Anterior cingulate cortex (tissue), 58 donors: Measurements from ENCODE around the gene PPP1R9A.

Source experiments
- DNase-seq, 58 donors: peaks; one replicate each; lab custom pipeline; 2025; lab: John Stamatoyannopoulos, UW

Gene PPP1R9A

DNA sequence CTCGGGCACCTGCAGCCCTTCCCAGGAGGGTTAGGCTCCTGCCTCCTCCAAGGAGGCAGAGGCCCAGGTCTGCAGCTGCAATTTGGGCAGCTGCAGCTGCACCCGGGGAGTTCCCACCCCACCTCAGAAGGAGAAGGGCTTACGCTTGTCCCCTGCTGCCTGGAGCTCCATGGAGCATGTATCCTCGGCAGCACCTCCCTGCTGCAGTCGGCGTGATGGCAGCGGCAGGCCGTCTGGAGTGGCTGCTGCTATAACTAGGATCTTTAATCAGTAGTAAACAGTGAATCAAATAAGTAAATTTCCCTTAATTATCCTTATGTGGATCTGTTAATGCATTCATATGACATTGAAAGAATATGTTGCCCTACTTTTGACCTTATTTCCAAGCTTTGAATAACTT lies 250.0 kb downstream of the PPP1R9A start:
- no peak for DNase-seq

DNA sequence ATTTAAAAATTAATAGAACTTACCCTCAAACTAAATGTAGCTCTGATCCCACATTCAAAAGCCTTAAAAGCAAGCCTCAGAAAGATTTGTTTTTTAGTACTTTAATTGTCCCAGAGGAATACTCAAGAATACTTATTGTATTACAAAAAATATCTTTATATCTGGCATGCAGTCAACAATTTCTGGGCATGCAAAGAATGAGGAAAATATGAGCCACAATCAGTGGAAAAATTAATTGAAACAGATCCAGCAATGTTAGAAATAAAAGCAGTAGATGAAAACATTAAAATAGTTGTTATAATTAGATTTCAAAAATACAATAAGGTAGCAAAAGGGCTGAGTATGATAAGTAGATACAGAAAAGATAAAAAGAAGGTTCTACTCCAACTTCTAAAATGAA lies 262.3 kb downstream of the PPP1R9A start:
- no peak for DNase-seq

DNA sequence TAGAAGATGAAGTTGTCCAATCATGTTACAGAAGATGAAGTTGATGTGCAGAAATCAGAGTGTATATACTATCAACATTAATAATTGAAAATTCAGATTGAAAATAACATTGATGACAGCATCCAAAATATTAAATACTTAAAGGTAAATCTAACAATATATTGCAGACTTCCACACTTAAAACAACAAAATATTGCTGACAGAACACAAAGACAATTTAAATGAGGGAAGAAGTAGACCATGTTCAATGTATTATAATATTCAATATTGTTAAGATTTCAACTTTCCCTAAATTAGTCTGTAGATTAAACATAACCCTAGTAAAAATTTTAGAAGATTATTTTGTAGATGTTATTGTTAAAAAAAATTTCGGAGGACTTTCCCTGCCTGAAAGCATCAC lies 265.0 kb downstream of the PPP1R9A start:
- DNase-seq: no peak

DNA sequence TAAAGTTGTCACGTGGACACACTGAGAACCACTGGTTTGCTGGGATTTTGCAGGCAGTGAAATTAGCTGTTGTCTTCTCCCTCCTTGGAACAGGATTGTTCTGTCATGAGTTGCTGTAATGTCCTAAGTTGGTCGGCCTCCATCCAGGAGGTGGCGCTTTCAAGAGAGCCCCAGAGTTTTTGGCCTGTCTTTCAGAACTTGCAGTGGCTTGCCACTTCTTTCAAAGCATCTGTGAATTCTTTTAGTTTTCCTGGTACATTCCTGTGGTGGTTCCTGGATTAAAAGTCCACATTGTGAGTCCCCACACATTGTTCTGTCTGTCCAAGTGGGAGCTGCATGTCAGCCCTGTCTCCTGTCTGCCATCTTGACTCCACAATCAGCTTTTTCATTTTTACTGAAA lies 283.1 kb downstream of the PPP1R9A start:
- DNase-seq: no peak

DNA sequence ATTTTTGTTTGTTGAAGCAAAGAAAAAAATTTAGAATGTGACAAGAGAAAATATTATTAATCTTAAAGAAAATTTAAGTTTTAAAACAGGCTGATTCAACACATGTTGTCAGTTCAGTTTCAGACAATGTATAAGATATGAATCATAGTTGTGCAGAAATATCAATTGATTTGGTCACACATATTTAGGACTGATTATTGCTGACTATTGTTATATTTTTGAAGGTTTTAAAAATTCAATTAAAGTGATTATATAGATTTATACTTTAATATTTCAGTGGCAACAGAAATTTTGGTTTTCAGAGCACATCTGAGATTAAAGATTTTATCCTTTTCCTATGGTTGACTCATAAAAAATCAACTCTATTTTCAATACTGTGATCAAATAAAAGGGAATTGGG lies 284.4 kb downstream of the PPP1R9A start:
- DNase-seq: no peak

DNA sequence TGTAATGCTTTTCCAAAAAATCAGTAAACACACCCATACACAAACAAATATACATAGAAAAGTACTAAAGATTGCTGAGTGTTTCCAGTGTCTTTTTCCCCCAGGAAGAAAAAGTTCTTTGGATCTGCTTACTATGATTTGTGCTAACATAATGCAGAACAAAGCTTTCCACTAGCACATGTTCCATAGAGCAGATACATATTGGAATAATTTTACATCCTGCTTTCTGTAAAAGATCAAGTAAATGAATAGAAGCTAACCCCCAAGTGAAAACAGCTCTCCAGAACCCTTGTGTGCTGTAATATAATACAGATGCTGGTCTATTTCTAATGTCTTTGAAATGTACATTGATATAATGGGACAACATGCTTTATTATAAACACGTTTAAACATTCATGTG lies 291.5 kb downstream of the PPP1R9A start:
- DNase-seq: no peak

DNA sequence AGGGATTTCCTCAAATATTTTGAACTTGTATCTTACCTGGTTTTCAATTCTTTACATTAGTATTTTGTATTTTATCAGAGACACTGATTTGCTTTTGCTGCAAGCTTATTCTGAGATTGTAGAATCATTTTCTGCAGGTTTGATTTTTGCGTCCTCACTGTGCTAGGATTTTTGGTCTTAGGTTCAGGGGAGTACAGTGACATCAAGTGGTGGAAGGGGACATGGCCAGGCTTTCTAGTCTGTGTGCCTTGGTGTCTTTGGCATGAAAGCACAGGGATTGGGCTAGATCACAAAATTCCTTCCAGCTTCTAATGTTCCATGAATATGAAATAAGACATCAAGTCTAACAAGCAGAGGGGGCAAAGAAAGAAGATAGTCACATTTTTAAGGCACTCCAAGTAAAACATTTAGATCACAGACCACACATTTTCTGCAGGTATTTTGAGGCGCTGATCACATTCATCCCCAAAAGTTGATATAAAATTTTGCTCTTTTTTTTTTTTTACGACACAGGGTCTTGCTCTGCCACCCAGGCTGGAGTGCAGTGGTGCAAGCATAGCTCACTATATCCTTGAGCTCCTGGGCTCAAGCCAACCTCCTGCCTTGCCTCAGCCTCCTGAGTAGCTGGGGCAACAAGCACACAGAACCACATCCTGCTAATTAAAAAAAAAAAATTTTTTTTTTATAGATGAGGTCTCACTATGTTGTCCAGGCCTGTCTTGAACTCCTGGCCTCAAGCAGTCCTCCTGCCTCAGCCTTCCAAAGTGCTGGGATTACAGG lies 292.6 kb downstream of the PPP1R9A start:
- DNase-seq: peak in 43 of 58 donors; percentile 2 to 80 (median 30)

DNA sequence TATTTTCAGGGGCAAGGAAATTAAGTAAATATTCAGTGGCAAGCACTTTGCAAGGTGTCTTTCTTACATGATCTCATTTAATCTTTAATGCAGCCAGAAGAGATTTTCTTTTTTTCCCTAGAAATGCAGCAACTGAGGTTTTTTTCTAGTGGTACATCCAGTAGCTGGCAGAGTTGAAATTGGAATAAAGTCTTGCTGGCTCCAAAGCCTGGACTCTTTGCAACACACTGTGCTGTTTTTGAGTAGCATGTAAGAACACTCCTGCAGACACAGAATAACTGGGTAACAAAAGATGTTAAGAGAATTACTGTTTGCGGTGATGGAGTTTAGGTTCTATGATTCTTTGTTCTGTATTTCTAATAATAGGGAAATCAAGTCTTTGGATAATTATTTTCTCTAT lies 293.3 kb downstream of the PPP1R9A start:
- DNase-seq: peak in 5 of 58 donors; percentile 3 to 56 (median 13)

DNA sequence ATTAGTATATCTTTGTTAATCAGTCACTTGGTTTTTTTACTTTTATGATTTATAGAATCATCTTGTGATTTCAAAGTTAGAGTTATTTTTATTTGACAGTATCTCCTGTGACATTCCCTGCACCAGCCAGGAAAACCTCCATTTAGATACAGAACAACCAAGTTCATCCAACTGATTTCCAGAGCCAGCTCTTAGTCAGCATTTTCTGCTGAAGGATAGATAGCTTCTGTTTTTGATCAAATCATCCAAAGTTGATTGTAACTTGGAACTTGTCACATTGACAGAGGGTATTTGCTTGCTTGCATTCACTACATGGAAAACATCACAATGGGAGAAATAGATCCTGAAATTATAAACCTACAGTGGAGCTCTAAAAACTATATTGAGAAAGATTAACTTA lies 294.3 kb downstream of the PPP1R9A start:
- no peak for DNase-seq

DNA sequence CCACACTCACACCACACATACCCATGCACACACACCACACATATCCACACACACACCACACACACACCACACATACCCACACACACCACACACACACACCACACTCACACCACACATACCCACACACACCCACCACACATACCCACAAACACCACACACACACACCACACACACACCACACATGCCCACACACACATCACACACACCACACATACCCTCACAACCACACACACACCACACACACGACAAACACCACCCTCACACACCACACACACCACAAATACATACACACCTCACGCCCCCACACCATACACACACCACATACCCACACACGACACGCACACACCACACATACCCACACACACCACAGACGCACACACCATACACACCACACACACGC lies 297.2 kb downstream of the PPP1R9A start:
- no peak for DNase-seq

DNA sequence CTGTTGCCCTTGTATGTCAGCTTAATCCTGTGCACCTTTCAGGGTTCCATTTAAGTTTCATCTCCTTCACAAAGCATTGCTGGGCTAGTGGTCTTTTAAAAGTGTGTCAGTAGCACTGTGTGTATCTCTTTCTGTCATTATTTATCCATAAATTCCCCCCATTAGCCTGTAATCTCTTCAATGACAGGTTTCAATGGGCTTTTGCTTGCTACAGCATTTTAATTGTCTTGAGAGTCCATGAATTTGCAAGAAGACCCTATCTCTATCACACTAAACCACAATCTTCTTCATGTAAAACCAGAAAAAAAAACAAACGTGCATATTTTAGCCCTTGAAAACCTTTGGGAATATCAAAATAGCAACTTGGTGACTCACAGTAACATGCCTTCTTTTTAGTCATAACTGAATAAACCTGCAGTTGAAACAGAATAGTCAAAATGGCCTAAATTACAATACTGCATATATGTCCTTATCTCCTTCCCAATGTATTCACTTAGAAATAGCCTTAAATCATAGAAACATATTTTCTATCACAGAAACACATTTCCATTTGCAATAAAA lies 298.4 kb downstream of the PPP1R9A start:
- no peak for DNase-seq

DNA sequence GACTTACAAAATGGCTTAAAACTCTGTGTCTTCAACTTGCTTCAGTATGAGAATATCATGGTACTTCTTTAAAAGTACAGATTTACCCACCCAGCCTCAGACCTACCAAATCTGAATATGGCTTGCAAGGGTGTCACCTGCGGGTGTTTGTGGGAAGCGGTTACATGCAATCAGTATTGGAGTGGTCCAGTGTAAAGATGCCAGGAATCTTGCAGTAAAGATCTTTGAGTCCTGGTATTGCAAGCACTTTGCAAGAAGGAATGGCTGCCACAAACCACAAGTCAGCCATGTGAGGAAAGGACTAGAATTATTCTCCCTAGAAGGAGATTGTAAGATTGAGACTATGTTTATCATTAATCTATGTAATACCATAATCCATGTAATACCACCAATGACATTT lies 301.9 kb downstream of the PPP1R9A start:
- DNase-seq: no peak

DNA sequence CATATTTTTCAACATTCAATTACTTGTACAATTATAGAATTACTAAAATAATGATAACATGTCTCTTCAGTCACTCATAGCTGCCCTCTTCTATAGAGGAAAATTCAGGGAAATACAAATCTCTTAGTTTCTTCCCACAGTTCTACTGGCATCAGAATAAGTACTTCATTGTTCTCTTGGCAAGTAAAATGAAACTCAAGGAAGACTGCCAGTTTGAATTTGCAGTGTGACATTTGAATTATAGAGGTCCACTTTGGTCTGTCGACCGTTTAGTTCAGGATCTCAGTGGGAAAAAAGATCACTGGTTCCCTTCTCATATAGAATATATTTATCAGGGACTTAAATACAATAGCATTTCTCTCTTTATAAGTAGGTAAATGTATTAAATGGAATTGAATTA lies 302.4 kb downstream of the PPP1R9A start:
- DNase-seq: peak in 2 of 58 donors; percentile 2 to 73

DNA sequence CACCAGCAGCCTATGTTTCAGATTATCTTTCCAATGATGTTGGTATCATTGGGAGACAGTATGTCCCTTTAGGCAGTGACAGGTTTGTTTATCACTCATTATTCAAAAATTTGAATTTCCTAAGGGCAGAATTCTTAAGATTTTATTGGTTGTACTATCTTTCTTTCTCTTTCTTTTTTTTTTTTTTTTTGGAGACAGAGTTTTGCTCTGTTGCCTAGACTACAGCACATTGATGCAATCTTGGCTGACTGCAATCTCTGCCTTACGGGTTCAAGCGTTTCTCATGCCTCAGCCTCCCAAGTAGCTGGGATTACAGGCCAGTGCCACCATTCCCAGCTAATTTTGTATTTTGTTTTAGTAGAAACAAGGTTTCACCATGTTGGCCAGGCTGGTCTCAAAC lies 305.8 kb downstream of the PPP1R9A start:
- no peak for DNase-seq

DNA sequence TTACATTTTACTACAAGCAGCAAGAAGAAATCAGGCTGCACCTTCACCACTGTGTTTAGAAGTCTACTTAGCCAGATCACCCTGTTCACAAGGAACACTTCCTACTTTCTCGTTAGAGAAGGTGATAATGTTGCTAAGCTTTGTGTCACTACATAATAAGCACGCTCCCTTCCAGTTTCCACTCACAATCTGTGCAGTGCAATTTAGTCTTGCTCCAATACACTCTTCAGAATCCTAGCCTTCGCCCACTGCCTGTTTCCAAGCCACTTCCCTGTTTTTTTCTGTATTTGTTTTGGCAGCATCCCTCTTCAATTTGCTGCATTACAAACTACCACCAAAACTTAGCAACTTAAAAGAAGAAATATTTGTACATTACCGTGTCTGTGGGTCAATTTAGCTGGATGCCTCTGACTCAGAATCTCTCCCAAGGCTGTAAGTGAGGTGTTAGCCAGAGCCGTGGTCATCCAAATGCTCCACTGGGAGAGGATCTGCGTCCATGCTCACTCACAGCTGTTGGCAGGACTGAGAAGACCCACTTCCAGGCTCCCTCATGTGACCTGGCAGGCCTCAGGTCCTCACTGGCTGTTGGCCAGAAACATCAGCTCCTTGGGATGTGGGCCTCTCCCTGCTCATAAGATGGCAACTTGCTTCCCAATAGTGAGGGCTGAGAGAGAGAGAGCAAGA lies 306.6 kb downstream of the PPP1R9A start:
- DNase-seq: peak in 51 of 58 donors; percentile 10 to 85 (median 53)

DNA sequence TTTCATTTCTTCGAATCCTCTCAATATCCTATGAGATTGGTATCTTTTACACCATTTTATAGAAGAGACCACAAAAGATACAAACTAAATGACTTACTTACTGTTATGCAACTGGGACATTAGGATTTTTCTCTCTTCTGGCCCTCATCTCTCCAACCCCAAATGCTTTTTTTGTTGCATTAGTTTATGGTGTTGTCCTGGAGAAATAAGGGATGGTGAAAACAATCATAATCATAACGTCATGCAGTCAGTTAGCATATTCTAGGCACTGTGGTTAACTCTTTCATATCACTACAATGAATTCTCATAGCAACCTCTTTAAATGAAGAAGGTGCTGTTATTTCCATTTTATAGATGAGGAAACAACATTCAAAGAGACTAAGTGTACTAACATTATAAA lies 312.3 kb downstream of the PPP1R9A start:
- DNase-seq: no peak

DNA sequence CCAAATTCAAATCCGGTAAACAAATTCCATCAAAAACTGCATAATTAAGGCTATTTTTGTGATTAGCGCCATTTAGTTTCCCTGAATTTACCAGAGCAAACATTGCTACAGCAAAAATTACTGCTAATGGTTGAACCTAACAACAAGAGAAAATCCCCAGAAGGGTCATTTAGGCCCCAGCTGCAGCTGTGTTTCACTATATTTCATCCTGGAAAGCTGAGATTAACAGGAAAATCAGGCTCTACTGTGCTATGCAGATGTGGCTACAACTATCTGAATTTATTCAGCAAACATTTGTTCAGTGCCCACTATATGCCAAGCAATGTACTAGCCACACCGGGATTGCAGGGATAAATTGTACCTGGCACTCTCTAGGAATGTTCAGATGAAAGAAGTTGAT lies 312.9 kb downstream of the PPP1R9A start:
- DNase-seq: no peak

DNA sequence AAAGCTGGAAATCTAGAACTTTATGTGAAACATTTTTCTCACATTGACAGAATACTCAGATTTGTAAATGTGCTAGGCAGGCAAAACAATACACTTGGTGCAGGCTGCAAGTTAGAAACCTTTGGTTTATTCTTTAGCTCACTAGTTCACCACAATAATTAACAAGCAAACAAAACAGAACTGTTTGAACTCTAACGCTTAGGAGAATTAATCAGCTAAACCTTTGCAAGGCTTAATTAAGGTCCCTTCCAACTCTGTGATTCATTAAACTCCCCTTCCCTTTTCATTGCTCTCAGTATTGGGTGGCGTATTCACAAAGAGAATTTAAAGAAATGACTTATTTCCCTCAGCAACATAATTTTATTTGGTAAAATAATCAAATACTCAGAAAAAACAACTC lies 317.9 kb downstream of the PPP1R9A start:
- DNase-seq: no peak

DNA sequence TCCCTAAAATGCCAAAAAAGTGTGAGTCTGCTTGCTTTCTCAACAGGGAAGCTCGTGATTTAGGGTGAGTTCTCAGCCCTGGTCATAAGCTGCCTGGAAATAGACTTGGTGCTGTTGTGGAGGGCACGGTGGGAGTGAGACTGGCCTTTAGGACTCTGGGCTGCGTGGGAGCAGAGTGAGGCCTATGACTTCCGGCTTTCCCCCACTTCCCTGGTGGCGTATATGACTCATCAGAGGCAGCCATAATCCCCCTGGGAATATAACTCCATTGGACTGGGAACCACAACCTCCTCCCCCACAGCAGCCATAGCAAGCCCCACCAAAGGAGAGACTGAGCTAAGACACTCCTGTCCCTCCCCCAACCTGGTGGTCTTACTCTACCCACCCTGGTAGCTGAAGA lies 321.9 kb downstream of the PPP1R9A start:
- no peak for DNase-seq

DNA sequence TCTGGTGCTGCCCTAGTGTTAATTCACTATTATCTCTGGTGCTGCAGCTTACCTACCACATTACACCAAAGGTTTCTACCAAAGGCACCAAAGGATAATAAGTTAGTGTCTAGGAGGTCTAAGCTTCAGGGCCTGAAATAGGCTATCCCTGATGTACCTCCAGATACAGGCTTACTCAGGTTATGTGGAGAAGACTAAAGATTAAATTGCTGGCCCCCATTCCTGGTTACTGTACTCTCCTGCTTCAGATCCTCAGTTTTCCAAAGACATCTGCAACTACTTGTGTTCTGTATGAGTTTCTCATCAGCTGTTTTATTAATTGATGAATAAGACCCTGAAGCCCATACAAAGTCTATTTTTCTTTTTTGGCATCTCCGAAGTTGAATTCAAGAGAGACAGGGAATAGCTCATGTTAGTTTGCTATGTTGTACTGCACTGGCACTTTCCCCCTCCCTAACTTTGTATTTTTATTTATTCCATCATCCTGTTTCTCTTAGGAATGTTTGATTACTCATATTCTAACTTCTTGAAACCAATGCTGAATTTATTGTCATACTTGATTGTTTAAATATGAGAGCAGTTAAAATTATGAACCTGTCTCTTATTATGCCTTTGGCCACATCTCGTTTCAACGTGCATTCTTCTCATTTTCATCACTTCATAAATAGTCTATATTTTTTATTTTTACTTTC lies 331.0 kb downstream of the PPP1R9A start:
- DNase-seq: no peak

DNA sequence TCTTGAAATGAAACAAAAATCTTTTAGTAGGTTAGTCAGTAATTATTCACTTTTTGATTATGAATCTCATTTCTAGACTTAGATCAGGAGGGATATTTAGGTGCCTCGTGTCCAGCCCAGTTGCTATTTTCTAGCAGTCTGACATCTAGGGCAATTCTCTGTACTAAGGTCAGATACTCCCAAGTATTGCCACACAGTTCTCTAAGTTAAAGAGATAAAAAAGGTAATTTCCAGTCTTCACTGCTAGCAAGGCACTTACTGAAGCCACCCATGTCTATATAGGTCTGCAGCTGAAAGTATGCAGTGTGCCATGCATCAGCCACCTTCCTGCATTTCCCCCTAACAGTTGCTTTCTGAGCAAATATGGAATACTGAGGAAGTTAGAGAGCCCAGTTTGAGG lies 333.5 kb downstream of the PPP1R9A start:
- DNase-seq: no peak
